Measurements from ENCODE around the gene THPO. TPM values are rescaled to one million over a fixed set of nuclear protein-coding genes. Genes with fewer than 3 reads are reported as not detected.

The THPO gene
- total RNA-seq, 1 donor from 2014 or later: 0.28 TPM

GRCh38 chr3:184357248-184358123 is 20.5 kb downstream of the THPO start:
- no peaks in the 10 kb centered on the region for H3K9me3 Mint-ChIP-seq (ENCODE audit: unreplicated experiment)
- no peak for TF ChIP-seq CTCF (IDR thresholded peaks at IDR 0.05; ENCODE audit: unreplicated experiment)
- H3K27ac Mint-ChIP-seq (ENCODE audit: unreplicated experiment): no peak overlapping the region
- H3K36me3 Mint-ChIP-seq (ENCODE audit: low read depth, unreplicated experiment): peaks cover 5% of the 10 kb centered on the region
- no peak for DNase-seq (ENCODE audit: low spot score)
- H3K27me3 Mint-ChIP-seq (ENCODE audit: unreplicated experiment): peaks cover 5% of the 10 kb centered on the region
- no peak overlapping the region for H3K4me3 Mint-ChIP-seq (ENCODE audit: unreplicated experiment)
- peaks cover 3% of the 10 kb centered on the region for H3K4me1 Mint-ChIP-seq (ENCODE audit: unreplicated experiment)

GRCh38 chr3:184355261-184356040 is 22.6 kb downstream of the THPO start:
- no peak overlapping the region for H3K27ac Mint-ChIP-seq (ENCODE audit: unreplicated experiment)
- no peaks in the 10 kb centered on the region for H3K9me3 Mint-ChIP-seq (ENCODE audit: unreplicated experiment)
- TF ChIP-seq CTCF (IDR thresholded peaks at IDR 0.05; ENCODE audit: unreplicated experiment): no peak
- no peaks in the 10 kb centered on the region for H3K4me1 Mint-ChIP-seq (ENCODE audit: unreplicated experiment)
- DNase-seq (ENCODE audit: low spot score): no peak
- no peak overlapping the region for H3K4me3 Mint-ChIP-seq (ENCODE audit: unreplicated experiment)
- H3K36me3 Mint-ChIP-seq (ENCODE audit: low read depth, unreplicated experiment): peaks cover 5% of the 10 kb centered on the region
- no peaks in the 10 kb centered on the region for H3K27me3 Mint-ChIP-seq (ENCODE audit: unreplicated experiment)

- H3K27me3 Mint-ChIP-seq (ENCODE audit: unreplicated experiment): no peaks in the 10 kb centered on the region
- H3K4me3 Mint-ChIP-seq (ENCODE audit: unreplicated experiment): no peak overlapping the region
- no peak for TF ChIP-seq CTCF (IDR thresholded peaks at IDR 0.05; ENCODE audit: unreplicated experiment)
- no peaks in the 10 kb centered on the region for H3K9me3 Mint-ChIP-seq (ENCODE audit: unreplicated experiment)
- H3K27ac Mint-ChIP-seq (ENCODE audit: unreplicated experiment): no peak overlapping the region
- no peaks in the 10 kb centered on the region for H3K4me1 Mint-ChIP-seq (ENCODE audit: unreplicated experiment)
- peaks cover 9% of the 10 kb centered on the region for H3K36me3 Mint-ChIP-seq (ENCODE audit: low read depth, unreplicated experiment)
- DNase-seq (ENCODE audit: low spot score): no peak
These were observed 23.3 kb downstream of the THPO start for GRCh38 chr3:184354754-184355153.

- peak; percentile 72 for TF ChIP-seq CTCF (IDR thresholded peaks at IDR 0.05; ENCODE audit: unreplicated experiment)
- Mint-ChIP-seq H3K9me3 (ENCODE audit: unreplicated experiment) (no peaks in the 10 kb centered on the region), H3K27me3 (ENCODE audit: unreplicated experiment) (no peaks in the 10 kb centered on the region), H3K4me3 (ENCODE audit: unreplicated experiment) (no peak overlapping the region), H3K4me1 (ENCODE audit: unreplicated experiment) (no peaks in the 10 kb centered on the region), H3K36me3 (ENCODE audit: low read depth, unreplicated experiment) (peaks cover 10% of the 10 kb centered on the region), H3K27ac (ENCODE audit: unreplicated experiment) (no peak overlapping the region)
- peak; percentile 74 for DNase-seq (ENCODE audit: low spot score)
These were observed 23.8 kb downstream of the THPO start for GRCh38 chr3:184354121-184354728.
